ENCODE measurements around the gene PBXIP1.

- no peak for TF ChIP-seq CTCF (optimal IDR thresholded peaks at IDR 0.05 in 1 of 3, IDR thresholded peaks at IDR 0.05 in 1 of 3, conservative IDR thresholded peaks at IDR 0.05 in 1 of 3; ENCODE audit: extremely low read depth in 1 of 3, insufficient read depth in 2 of 3, low read length in 3 of 3)
- TF ChIP-seq EZH2 (IDR thresholded peaks at IDR 0.05; ENCODE audit: low read length): no peak
Observed at GRCh38 chr1:154923695-154924094, 32.2 kb downstream of the PBXIP1 start.
